GM23338 (cell line): ENCODE measurements around the gene CMTR1. TPM values are rescaled to one million over a fixed set of nuclear protein-coding genes. Genes with fewer than 3 reads are reported as not detected.

Source experiments
- ATAC-seq: fragments of 200-7000 bp; cut with Tn5 transposase; 3 replicates; pipeline ENCODE4 v1.9.1; 2020
- DNase-seq: peaks from one replicate; pipeline ENCODE4 v3.0.0-alpha.2; 2015; ENCODE audit warnings: low spot score
- H2AFZ ChIP-seq: fragments of 200-600 bp; sonication (generic); 2 replicates; pipeline ENCODE4 v1.8.0; 2016; ENCODE audit warnings: antibody characterized with exemption, mild to moderate bottlenecking, moderate library complexity
- H3F3A ChIP-seq: fragments of 200-600 bp; sonication (generic); replicated peaks from 2 replicates; pipeline ENCODE4 v1.8.0; 2017; ENCODE audit warnings: antibody characterized with exemption, mixed run types, low read depth
- H3K27ac ChIP-seq: fragments of 200-600 bp; sonication (generic); 2 replicates; pipeline ENCODE4 v1.6.1; 2016; ENCODE audit warnings: low read depth
- H3K27me3 ChIP-seq: fragments of 200-600 bp; sonication (generic); 2 replicates; pipeline ENCODE4 v1.8.0; 2016; ENCODE audit warnings: mild to moderate bottlenecking, mixed run types, moderate library complexity; ENCODE audit not compliant: insufficient read depth
- H3K36me3 ChIP-seq: fragments of 200-600 bp; sonication (generic); 2 replicates; pipeline ENCODE4 v1.8.0; 2016; ENCODE audit warnings: mild to moderate bottlenecking; ENCODE audit not compliant: insufficient read depth
- H3K4me1 ChIP-seq: fragments of 200-600 bp; sonication (generic); 2 replicates; pipeline ENCODE4 v1.8.0; 2016; ENCODE audit warnings: mild to moderate bottlenecking, moderate library complexity; ENCODE audit not compliant: insufficient read depth
- H3K4me2 ChIP-seq: fragments of 200-600 bp; sonication (generic); 2 replicates; pipeline ENCODE4 v1.7.1; 2017; ENCODE audit warnings: mixed run types
- H3K4me3 ChIP-seq: fragments of 200-600 bp; sonication (generic); 2 replicates; pipeline ENCODE4 v1.6.1; 2016; ENCODE audit warnings: mixed run types
- H3K79me2 ChIP-seq: fragments of 200-600 bp; sonication (generic); replicated peaks from 2 replicates; pipeline ENCODE4 v1.8.0; 2017; ENCODE audit warnings: mild to moderate bottlenecking; ENCODE audit not compliant: insufficient read depth
- H3K9me2 ChIP-seq: fragments of 200-600 bp; sonication (generic); 2 replicates; pipeline ENCODE4 v1.8.0; 2017; ENCODE audit not compliant: insufficient read depth
- H4K20me1 ChIP-seq: fragments of 200-600 bp; sonication (generic); replicated peaks from 2 replicates; pipeline ENCODE4 v1.8.0; 2017; ENCODE audit warnings: mild to moderate bottlenecking; ENCODE audit not compliant: insufficient read depth
- H3K27ac Mint-ChIP-seq: 2 replicates; pipeline ENCODE4 v1.8.0; 2020; ENCODE audit warnings: inconsistent platforms, mild to moderate bottlenecking, moderate library complexity, mixed read lengths
- H3K27me3 Mint-ChIP-seq: 3 replicates; pipeline ENCODE4 v1.8.0; 2022; ENCODE audit warnings: low read depth, mild to moderate bottlenecking, moderate library complexity, mixed read lengths, inconsistent platforms; ENCODE audit not compliant: insufficient read depth, poor library complexity
- H3K36me3 Mint-ChIP-seq: 3 replicates; pipeline ENCODE4 v1.8.0; 2021; ENCODE audit warnings: low read depth, mild to moderate bottlenecking, inconsistent platforms, moderate library complexity, mixed read lengths
- H3K4me1 Mint-ChIP-seq: 3 replicates; pipeline ENCODE4 v1.8.0; 2020; ENCODE audit warnings: mild to moderate bottlenecking, inconsistent platforms, mixed read lengths
- H3K4me3 Mint-ChIP-seq: 3 replicates; pipeline ENCODE4 v1.8.0; 2021; ENCODE audit warnings: moderate library complexity, mild to moderate bottlenecking, inconsistent platforms, mixed read lengths
- H3K9me3 Mint-ChIP-seq: 3 replicates; pipeline ENCODE4 v1.8.0; 2020; ENCODE audit warnings: moderate library complexity, mild to moderate bottlenecking, inconsistent platforms, mixed read lengths
- CREB1 ChIP-seq: fragments of 250-450 bp; sonication (Bioruptor Pico); IDR thresholded peaks from 2 replicates; pipeline ENCODE4 v1.5.0; 2020; ENCODE audit warnings: low read depth, mild to moderate bottlenecking, moderate library complexity
- EZH2 ChIP-seq: fragments of 200-600 bp; sonication (generic); IDR thresholded peaks from one replicate; pipeline ENCODE4 v1.8.0; 2017; ENCODE audit warnings: antibody characterized with exemption, mild to moderate bottlenecking, low read depth; ENCODE audit not compliant: unreplicated experiment
- EZH2phosphoT487 ChIP-seq: fragments of 200-600 bp; sonication (generic); IDR thresholded peaks from one replicate; pipeline ENCODE4 v1.8.1; 2018; ENCODE audit warnings: antibody characterized with exemption; ENCODE audit not compliant: unreplicated experiment
- JUNB ChIP-seq: IDR thresholded peaks from one replicate; pipeline ENCODE4 v1.6.1; 2016; ENCODE audit warnings: antibody characterized with exemption; ENCODE audit not compliant: unreplicated experiment
- POLR2AphosphoS5 ChIP-seq: IDR thresholded peaks from 2 replicates; pipeline ENCODE4 v1.6.1; 2016; ENCODE audit warnings: antibody characterized with exemption, low read depth
- REST ChIP-seq: IDR thresholded peaks from one replicate; pipeline ENCODE4 v1.6.1; 2018; ENCODE audit warnings: antibody characterized with exemption; ENCODE audit not compliant: unreplicated experiment
- STAT1 ChIP-seq: IDR thresholded peaks from one replicate; pipeline ENCODE4 v1.6.1; 2016; ENCODE audit warnings: antibody characterized with exemption; ENCODE audit not compliant: unreplicated experiment
- ZNF114 ChIP-seq: fragments of 250-450 bp; sonication (Bioruptor Pico); IDR thresholded peaks from 2 replicates; pipeline ENCODE4 v1.5.0; 2020; ENCODE audit warnings: mild to moderate bottlenecking, moderate library complexity
- ZNF331 ChIP-seq: fragments of 250-450 bp; sonication (Bioruptor Pico); IDR thresholded peaks from 2 replicates; pipeline ENCODE4 v1.5.0; 2020; ENCODE audit warnings: low read depth, mild to moderate bottlenecking, moderate library complexity
- polyA plus RNA-seq: library from polyadenylated mRNA; unstranded; fragments of >200 nt; fragmentation: Nextera tagmentation; extraction: Ambion mirVana; gene quantifications from 2 replicates; pipeline ENCODE4 v1.2.1, GENCODE V29; 2016
- total RNA-seq: library from RNA; depleted of rRNA; stranded (reverse); fragments of >200 nt; shearing (Covaris generic); gene quantifications from 2 replicates; pipeline ENCODE4 v1.2.3, GENCODE V29; 2014
- TF ChIP-seq, protein P1 (sequence below): fragments of 250-450 bp; sonication (Bioruptor Pico); IDR thresholded peaks from 2 replicates; pipeline ENCODE4 v1.5.0; 2020; ENCODE audit warnings: mild to moderate bottlenecking, moderate library complexity

CMTR1 gene
- total and polyA plus RNA-seq, 2 experiments from 2014 or later: 7.3 to 36.4 TPM

- no peak for TF ChIP-seq REST
- no peak for TF ChIP-seq POLR2AphosphoS5
- no peak for TF ChIP-seq JUNB
Measured at GRCh38 chr6:37481711-37482605, 48.9 kb downstream of the CMTR1 start (continued).

- ATAC-seq (no peak), DNase-seq (no peak)
- Mint-ChIP-seq H3K27me3 (peaks cover 8% of the 10 kb centered on the region), H3K36me3 (peaks cover 16% of the 10 kb centered on the region; the same call in 1 of the 3 replicates), H3K4me1 (peaks cover 23% of the 10 kb centered on the region), H3K27ac (no peak overlapping the region), H3K9me3 (no peaks in the 10 kb centered on the region), H3K4me3 (no peak overlapping the region)
- Histone ChIP-seq H3K9me2 (no peaks in the 10 kb centered on the region), H3K27ac (no peak overlapping the region), H3K4me2 (no peak overlapping the region), H3K79me2 (no peaks in the 10 kb centered on the region), H3K27me3 (no peaks in the 10 kb centered on the region), H3K4me3 (no peak overlapping the region), H3F3A (0 out of 2 replicates have a peak, but pooled peaks cover 6% of the 10 kb centered on the region), H3K36me3 (no peaks in the 10 kb centered on the region), H4K20me1 (no peaks in the 10 kb centered on the region; the same call in none of the 2 replicates), H2AFZ (no peak overlapping the region), H3K4me1 (peaks cover 17% of the 10 kb centered on the region)
- no peak for TF ChIP-seq STAT1
- TF ChIP-seq, protein P1, sequence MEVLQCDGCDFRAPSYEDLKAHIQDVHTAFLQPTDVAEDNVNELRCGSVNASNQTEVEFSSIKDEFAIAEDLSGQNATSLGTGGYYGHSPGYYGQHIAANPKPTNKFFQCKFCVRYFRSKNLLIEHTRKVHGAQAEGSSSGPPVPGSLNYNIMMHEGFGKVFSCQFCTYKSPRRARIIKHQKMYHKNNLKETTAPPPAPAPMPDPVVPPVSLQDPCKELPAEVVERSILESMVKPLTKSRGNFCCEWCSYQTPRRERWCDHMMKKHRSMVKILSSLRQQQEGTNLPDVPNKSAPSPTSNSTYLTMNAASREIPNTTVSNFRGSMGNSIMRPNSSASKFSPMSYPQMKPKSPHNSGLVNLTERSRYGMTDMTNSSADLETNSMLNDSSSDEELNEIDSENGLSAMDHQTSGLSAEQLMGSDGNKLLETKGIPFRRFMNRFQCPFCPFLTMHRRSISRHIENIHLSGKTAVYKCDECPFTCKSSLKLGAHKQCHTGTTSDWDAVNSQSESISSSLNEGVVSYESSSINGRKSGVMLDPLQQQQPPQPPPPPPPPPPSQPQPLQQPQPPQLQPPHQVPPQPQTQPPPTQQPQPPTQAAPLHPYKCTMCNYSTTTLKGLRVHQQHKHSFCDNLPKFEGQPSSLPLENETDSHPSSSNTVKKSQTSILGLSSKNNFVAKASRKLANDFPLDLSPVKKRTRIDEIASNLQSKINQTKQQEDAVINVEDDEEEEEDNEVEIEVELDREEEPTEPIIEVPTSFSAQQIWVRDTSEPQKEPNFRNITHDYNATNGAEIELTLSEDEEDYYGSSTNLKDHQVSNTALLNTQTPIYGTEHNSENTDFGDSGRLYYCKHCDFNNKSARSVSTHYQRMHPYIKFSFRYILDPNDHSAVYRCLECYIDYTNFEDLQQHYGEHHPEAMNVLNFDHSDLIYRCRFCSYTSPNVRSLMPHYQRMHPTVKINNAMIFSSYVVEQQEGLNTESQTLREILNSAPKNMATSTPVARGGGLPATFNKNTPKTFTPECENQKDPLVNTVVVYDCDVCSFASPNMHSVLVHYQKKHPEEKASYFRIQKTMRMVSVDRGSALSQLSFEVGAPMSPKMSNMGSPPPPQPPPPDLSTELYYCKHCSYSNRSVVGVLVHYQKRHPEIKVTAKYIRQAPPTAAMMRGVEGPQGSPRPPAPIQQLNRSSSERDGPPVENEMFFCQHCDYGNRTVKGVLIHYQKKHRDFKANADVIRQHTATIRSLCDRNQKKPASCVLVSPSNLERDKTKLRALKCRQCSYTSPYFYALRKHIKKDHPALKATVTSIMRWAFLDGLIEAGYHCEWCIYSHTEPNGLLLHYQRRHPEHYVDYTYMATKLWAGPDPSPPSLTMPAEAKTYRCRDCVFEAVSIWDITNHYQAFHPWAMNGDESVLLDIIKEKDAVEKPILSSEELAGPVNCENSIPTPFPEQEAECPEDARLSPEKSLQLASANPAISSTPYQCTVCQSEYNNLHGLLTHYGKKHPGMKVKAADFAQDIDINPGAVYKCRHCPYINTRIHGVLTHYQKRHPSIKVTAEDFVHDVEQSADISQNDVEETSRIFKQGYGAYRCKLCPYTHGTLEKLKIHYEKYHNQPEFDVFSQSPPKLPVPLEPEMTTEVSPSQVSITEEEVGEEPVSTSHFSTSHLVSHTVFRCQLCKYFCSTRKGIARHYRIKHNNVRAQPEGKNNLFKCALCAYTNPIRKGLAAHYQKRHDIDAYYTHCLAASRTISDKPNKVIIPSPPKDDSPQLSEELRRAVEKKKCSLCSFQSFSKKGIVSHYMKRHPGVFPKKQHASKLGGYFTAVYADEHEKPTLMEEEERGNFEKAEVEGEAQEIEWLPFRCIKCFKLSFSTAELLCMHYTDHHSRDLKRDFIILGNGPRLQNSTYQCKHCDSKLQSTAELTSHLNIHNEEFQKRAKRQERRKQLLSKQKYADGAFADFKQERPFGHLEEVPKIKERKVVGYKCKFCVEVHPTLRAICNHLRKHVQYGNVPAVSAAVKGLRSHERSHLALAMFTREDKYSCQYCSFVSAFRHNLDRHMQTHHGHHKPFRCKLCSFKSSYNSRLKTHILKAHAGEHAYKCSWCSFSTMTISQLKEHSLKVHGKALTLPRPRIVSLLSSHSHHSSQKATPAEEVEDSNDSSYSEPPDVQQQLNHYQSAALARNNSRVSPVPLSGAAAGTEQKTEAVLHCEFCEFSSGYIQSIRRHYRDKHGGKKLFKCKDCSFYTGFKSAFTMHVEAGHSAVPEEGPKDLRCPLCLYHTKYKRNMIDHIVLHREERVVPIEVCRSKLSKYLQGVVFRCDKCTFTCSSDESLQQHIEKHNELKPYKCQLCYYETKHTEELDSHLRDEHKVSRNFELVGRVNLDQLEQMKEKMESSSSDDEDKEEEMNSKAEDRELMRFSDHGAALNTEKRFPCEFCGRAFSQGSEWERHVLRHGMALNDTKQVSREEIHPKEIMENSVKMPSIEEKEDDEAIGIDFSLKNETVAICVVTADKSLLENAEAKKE: no peak
- no peak for TF ChIP-seq CREB1 (CRISPR knock-in tag)
- no peak for TF ChIP-seq JUNB
- no peak for TF ChIP-seq EZH2
- no peak for TF ChIP-seq ZNF331 (CRISPR knock-in tag)
- no peak for TF ChIP-seq POLR2AphosphoS5
- TF ChIP-seq ZNF114 (CRISPR knock-in tag): no peak
- TF ChIP-seq EZH2phosphoT487: no peak
Measured at GRCh38 chr6:37482606-37483251, 49.7 kb downstream of the CMTR1 start.
